Measurements from ENCODE around the gene RAB1B. TPM values are rescaled to one million over a fixed set of nuclear protein-coding genes. Genes with fewer than 3 reads are reported as not detected.

Gene RAB1B
- total RNA-seq, 4 donors from 2014 or later: 97.2 to 163 (median 132) TPM

DNA sequence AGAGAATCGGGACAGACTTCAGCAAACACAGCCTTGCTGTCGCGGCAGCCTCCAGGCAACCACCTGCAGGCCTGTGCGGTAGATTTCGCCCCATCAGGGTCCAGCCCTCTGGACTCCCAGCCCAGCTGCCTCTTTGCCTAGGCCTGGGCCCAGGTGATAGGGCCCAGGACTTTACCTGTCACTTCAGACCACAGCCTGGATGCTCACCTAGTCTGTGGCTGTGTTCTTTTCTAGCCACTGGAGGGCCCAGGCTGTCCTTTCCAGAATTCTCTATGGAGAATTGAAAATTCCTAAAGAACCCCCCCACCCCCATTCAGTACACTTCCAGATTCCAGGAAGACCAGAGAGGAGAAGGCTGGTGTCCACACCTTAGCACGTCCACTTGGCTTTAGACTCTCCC, 30.6 kb upstream of the RAB1B start:
- intact Hi-C loops (cut with DNase I): no loop called here
- no peak for DNase-seq (ENCODE audit: extremely low spot score)
- Histone ChIP-seq H3K4me1 (no peaks in the 10 kb centered on the region), H3K36me3 (peaks cover 39 to 100% (median 95%) of the 10 kb centered on the region in 4 donors), H3K27ac (replicated peaks in 1 of 4) (no peak overlapping the region), H3K27me3 (no peaks in the 10 kb centered on the region), H3K9me3 (no peaks in the 10 kb centered on the region), H3K4me3 (no peak overlapping the region)
- WGBS: 89% methylated on average over 6 of the region's 6 CpGs
- TF ChIP-seq POLR2AphosphoS5 (IDR thresholded peaks at IDR 0.05): no peak
- no peak for TF ChIP-seq POLR2A (IDR thresholded peaks at IDR 0.05; ENCODE audit: low read depth)
- TF ChIP-seq, protein P1, sequence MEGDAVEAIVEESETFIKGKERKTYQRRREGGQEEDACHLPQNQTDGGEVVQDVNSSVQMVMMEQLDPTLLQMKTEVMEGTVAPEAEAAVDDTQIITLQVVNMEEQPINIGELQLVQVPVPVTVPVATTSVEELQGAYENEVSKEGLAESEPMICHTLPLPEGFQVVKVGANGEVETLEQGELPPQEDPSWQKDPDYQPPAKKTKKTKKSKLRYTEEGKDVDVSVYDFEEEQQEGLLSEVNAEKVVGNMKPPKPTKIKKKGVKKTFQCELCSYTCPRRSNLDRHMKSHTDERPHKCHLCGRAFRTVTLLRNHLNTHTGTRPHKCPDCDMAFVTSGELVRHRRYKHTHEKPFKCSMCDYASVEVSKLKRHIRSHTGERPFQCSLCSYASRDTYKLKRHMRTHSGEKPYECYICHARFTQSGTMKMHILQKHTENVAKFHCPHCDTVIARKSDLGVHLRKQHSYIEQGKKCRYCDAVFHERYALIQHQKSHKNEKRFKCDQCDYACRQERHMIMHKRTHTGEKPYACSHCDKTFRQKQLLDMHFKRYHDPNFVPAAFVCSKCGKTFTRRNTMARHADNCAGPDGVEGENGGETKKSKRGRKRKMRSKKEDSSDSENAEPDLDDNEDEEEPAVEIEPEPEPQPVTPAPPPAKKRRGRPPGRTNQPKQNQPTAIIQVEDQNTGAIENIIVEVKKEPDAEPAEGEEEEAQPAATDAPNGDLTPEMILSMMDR (IDR thresholded peaks at IDR 0.05): no peak
- TF ChIP-seq EP300 (IDR thresholded peaks at IDR 0.05): no peak

DNA sequence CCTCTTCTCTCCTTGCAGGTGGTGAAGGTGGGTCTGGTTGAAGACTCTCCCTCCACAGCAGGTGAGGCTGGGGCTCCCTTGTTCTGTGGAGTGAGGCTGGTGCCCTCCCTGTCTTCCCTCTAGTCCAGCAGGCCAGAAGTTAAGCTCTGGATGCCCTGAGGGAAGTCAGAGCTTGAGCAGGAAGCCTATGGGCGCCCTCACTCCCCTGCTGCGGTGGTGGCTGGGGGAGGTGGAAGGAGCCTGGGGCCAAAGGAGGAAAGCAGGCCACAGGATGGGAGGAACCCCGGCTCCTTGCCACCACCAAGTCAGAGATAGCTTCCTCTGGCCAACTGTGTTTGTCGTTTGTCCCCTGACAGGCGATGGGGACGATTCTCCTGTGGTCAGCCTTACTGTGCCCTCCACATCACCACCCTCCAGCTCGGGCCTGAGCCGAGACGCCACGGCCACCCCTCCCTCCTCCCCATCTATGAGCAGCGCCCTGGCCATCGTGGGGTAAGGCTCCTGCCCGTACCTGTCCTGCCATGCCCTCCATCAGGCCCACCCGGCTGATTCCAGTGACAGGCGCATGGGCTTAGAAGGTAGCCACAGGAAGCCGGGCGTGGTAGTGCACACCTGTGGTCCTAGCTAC, 29.5 kb upstream of the RAB1B start:
- Histone ChIP-seq H3K27me3 (no peaks in the 10 kb centered on the region), H3K36me3 (peaks cover 29 to 100% (median 95%) of the 10 kb centered on the region in 4 donors), H3K4me1 (no peaks in the 10 kb centered on the region), H3K27ac (replicated peaks in 1 of 4) (no peak overlapping the region), H3K9me3 (no peaks in the 10 kb centered on the region), H3K4me3 (no peak overlapping the region)
- TF ChIP-seq POLR2A (IDR thresholded peaks at IDR 0.05; ENCODE audit: low read depth) (no peak), EP300 (IDR thresholded peaks at IDR 0.05) (no peak), POLR2AphosphoS5 (IDR thresholded peaks at IDR 0.05) (no peak)
- TF ChIP-seq, protein P1 (IDR thresholded peaks at IDR 0.05): no peak
- WGBS: 95% methylated on average over 17 of the region's 17 CpGs
- DNase-seq (ENCODE audit: extremely low spot score): no peak
- intact Hi-C loops (cut with DNase I): no loop called here

DNA sequence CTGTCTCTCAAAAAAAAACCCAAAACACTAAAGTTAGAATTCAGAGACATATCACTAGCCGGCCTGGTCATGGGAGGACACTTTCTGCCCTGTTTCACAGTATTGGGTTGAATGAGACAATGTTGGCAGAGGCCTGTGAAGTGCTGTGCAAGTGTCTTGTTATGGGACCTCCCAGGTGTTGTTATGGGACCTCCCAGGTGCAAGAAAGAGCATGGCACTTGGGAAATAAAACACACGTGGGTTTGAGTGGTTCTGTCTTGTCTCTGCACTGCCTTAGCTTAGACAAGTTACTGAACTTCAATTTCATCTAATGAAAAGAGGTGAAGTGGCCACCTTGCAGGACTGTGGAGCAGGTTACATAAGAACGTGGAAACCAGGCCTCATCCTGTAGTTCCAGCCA, 28.9 kb upstream of the RAB1B start:
- no peaks in the 10 kb centered on the region for H3K4me1 ChIP-seq
- H3K27me3 ChIP-seq: no peaks in the 10 kb centered on the region
- H3K4me3 ChIP-seq: no peak overlapping the region
- peaks cover 23 to 100% (median 95%) of the 10 kb centered on the region in 4 donors for H3K36me3 ChIP-seq
- intact Hi-C loops (cut with DNase I): no loop called here
- DNase-seq (ENCODE audit: extremely low spot score): no peak
- H3K27ac ChIP-seq (replicated peaks in 1 of 4): no peak overlapping the region
- H3K9me3 ChIP-seq: no peaks in the 10 kb centered on the region
- 66% methylated on average over 3 of the region's 3 CpGs for WGBS
- TF ChIP-seq EP300 (IDR thresholded peaks at IDR 0.05): no peak
- TF ChIP-seq POLR2AphosphoS5 (IDR thresholded peaks at IDR 0.05): no peak
- TF ChIP-seq POLR2A (IDR thresholded peaks at IDR 0.05; ENCODE audit: low read depth): no peak
- TF ChIP-seq, protein P1 (IDR thresholded peaks at IDR 0.05): no peak

DNA sequence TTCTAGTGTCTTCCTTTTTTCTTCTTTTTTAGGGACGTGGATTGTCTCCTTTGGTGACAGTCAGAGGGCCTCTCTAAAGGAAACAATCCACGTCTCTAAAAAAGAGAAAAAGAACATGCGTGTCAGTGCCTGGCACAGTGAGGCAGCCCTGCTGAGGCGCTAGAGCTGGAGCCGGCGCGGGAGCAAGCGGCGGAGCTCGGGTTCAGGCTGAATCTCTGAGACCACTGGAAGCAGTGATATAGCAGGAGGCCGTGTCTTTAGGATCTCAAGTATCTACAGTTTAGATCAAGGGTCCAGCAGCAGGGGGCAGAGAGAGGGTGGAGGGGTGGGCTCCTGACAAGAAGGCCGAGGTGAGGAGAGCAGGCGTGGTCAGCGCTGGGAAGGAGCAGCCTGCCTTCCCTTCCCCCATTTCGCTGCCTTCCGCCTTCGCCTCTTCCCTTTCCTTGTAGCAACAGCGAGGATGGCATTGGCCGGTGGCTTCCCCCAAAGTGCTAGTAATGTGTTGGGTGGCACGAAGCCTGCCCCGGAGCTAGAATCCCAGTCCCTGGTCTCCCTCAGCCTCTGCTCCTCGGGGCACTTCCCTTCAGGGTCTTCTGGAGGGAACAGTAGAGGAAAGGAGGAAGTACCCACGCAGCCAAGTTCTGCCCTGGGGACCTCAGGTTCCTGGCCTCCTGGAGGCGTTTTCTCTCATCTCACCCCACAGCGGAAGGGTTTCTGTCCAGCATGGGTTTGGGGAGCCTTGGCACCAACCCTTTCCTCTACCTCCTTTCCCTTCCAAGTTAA, 28.2 kb upstream of the RAB1B start:
- H3K36me3 ChIP-seq: peaks cover 23 to 100% (median 95%) of the 10 kb centered on the region in 4 donors
- H3K4me1 ChIP-seq: no peaks in the 10 kb centered on the region
- DNase-seq (ENCODE audit: extremely low spot score): no peak
- no peak overlapping the region for H3K4me3 ChIP-seq
- H3K9me3 ChIP-seq: no peaks in the 10 kb centered on the region
- TF ChIP-seq POLR2AphosphoS5 (IDR thresholded peaks at IDR 0.05): no peak
- TF ChIP-seq, protein P1 (IDR thresholded peaks at IDR 0.05): no peak
- TF ChIP-seq EP300 (IDR thresholded peaks at IDR 0.05): no peak
- TF ChIP-seq POLR2A (IDR thresholded peaks at IDR 0.05; ENCODE audit: low read depth): no peak
- H3K27ac ChIP-seq (replicated peaks in 1 of 4): no peak overlapping the region
- H3K27me3 ChIP-seq: no peaks in the 10 kb centered on the region
- 86% methylated on average over 25 of the region's 25 CpGs for WGBS
- intact Hi-C loops (cut with DNase I): no loop called here
